Activated CD8-positive, alpha-beta T cell treated with anti-CD3 and anti-CD28 coated beads, Interleukin-2, amount 10 ng/mL, durations not matched to agents 7 days and 5 days (primary cell): ENCODE data around the gene NOM1. TPM values are rescaled to one million over a fixed set of nuclear protein-coding genes. Genes with fewer than 3 reads are reported as not detected.

ENCODE experiments used
- ATAC-seq: fragments of 150-1000 bp; cut with Tn5 transposase; one replicate; pipeline ENCODE4 v1.10.0; 2021; ENCODE audit warnings: moderate library complexity
- CTCF ChIA-PET: fragments of 350-600 bp; sonication (Branson Sonifier 250); formaldehyde crosslinking; loops from one replicate; lab custom pipeline; 2021; ENCODE audit warnings: antibody characterized with exemption; lab: Charles Lee
- POLR2A ChIA-PET: fragments of 350-600 bp; sonication (Branson Sonifier 250); formaldehyde crosslinking; loops from one replicate; lab custom pipeline; 2021; ENCODE audit warnings: antibody characterized with exemption; lab: Charles Lee
- DNase-seq: peaks from one replicate; pipeline ENCODE4 v3.0.0-alpha.2; 2020
- H3K27ac Mint-ChIP-seq: one replicate; pipeline ENCODE4 v1.8.0; 2021; ENCODE audit warnings: mild to moderate bottlenecking, mixed read lengths
- H3K27me3 Mint-ChIP-seq: one replicate; pipeline ENCODE4 v1.8.0; 2021; ENCODE audit warnings: low read depth, mixed read lengths
- H3K36me3 Mint-ChIP-seq: one replicate; pipeline ENCODE4 v1.8.0; 2021; ENCODE audit warnings: low read depth, mixed read lengths
- H3K4me1 Mint-ChIP-seq: one replicate; pipeline ENCODE4 v1.8.0; 2021; ENCODE audit warnings: low read depth, mixed read lengths
- H3K4me3 Mint-ChIP-seq: one replicate; pipeline ENCODE4 v1.8.0; 2021; ENCODE audit warnings: mild to moderate bottlenecking, mixed read lengths
- H3K9me3 Mint-ChIP-seq: one replicate; pipeline ENCODE4 v1.8.0; 2022; ENCODE audit warnings: mixed read lengths; ENCODE audit not compliant: insufficient read depth
- total RNA-seq, 2 experiments: library from RNA; stranded (reverse); gene quantifications; one replicate each; pipeline ENCODE4 v1.2.3, GENCODE V29; 2021

Gene NOM1
- total RNA-seq, 2 experiments from 2014 or later, result 28.1 to 28.8 TPM

DNA sequence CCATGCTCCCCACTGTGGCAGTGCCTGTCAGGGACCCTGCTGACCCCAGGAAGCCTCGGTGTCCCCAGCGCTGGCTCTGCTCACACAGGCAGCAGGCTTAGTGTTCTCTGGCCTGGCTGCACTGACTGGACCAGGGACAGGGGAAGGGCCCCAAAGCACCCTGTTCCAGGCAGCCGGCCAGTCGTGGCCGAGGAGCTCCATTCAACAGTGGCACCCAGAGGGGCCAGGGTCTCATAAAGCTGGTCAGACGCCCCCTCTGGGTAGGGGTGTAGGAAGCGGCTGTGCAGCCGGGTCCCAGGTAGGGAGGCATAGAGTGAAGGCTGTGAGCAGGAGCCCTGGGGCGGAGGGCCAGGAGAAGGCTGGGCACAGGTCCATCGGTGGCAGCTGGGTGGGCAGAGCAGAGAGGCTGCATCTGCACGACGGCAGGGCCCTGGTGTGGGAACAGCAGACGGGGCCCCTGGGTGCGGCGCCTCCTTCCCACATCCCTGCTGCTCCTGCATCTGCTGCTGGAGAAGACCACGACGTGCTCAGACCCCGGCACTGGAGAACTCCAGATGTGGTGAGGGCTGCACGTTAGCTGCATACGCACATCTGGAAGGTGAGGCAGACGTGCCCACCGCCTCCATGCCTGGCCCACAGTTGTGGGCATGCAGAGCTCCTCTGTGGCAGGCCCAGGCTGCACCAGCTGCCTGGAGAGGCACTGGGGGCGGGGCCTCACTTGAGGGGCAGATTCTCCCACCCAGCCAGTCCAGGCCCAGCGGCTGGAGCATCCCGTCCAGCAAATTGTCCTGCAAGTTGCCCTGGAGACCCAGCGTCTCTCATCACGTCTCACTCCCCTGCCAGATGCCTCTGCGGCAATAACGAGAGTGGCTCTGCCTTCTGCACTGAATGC, 35.8 kb downstream of the NOM1 start:
- DNase-seq, result no peak
- ChIA-PET CTCF (no interaction called here), POLR2A (no interaction called here)
- H3K36me3 Mint-ChIP-seq, result no peaks in the 10 kb centered on the region
- no peaks in the 10 kb centered on the region for H3K9me3 Mint-ChIP-seq
- H3K4me1 Mint-ChIP-seq, result no peaks in the 10 kb centered on the region
- no peak overlapping the region for H3K27ac Mint-ChIP-seq
- ATAC-seq, result no peak
- no peak overlapping the region for H3K4me3 Mint-ChIP-seq
- no peaks in the 10 kb centered on the region for H3K27me3 Mint-ChIP-seq

DNA sequence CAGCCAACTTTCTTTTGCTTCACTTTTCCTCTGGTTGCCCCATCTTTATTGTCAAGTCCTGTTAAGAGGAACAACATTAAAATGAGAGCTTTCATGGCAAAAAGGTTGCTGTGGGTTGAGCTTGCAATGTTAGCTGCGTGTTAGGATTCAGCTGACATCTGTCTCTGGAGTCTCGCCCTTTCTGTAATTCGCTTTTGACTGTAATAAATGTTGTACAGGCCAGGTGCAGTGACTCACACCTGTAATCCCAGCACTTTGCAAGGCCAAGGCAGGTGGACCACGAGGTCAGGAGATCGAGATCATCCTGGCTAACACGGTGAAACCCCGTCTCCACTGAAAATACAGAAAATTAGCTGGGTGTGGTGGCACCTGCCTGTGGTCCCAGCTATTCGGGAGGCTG, 36.9 kb downstream of the NOM1 start:
- Mint-ChIP-seq H3K27ac (no peak overlapping the region), H3K4me1 (no peaks in the 10 kb centered on the region), H3K27me3 (no peaks in the 10 kb centered on the region), H3K36me3 (no peaks in the 10 kb centered on the region), H3K9me3 (no peaks in the 10 kb centered on the region), H3K4me3 (no peak overlapping the region)
- CTCF ChIA-PET, result no interaction called here
- POLR2A ChIA-PET, result no interaction called here
- DNase-seq (no peak), ATAC-seq (no peak)

GRCh38 chr7:156988343-156989185, 39.1 kb downstream of the NOM1 start:
- CTCF ChIA-PET, result no interaction called here
- no peak overlapping the region for H3K27ac Mint-ChIP-seq
- no peak overlapping the region for H3K4me3 Mint-ChIP-seq
- no peaks in the 10 kb centered on the region for H3K36me3 Mint-ChIP-seq
- ATAC-seq (no peak), DNase-seq (no peak)
- no peaks in the 10 kb centered on the region for H3K9me3 Mint-ChIP-seq
- H3K27me3 Mint-ChIP-seq, result no peaks in the 10 kb centered on the region
- H3K4me1 Mint-ChIP-seq, result no peaks in the 10 kb centered on the region
- POLR2A ChIA-PET, result no interaction called here

DNA sequence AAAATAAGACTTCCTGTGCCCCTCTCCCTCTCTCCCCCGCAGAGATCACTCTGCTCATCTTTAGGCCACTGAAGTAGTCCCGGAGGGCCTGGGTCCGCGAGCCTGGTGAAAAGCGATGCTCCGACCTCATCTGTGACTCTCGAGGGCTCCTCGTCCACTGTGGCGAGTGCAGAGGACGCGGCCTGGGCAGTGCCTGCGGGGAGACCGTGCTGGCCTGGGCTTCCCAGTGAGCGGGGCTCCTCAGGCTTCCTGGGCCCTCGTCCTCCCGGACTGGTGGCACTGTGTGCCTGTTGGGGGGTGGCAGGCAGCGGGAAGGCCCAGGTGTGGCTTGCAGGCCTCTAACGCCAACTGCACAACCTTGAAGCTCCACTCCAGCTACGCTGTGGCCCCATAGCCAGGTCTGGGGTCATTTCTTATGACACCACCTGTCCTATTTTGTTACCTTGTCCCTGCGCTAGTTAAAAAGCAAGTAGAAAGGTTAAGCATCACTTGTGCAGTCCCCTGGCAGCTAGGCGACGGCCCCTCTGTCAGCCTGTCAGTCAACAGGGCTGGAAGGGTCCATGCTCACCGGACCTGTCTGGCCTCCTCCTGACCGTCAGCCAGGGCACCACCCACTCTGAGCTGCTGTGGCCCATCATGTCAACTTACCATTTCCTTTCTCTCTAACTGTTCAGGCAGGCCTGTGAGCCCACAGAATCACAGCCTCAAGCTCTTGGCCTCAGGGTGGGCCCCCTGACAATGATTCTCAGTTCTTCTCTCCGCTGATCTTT, 40.4 kb downstream of the NOM1 start:
- no peak for ATAC-seq
- DNase-seq, result no peak
- no peak overlapping the region for H3K4me3 Mint-ChIP-seq
- H3K36me3 Mint-ChIP-seq, result no peaks in the 10 kb centered on the region
- CTCF ChIA-PET, result no interaction called here
- H3K4me1 Mint-ChIP-seq, result no peaks in the 10 kb centered on the region
- H3K27me3 Mint-ChIP-seq, result peaks cover 3% of the 10 kb centered on the region
- H3K9me3 Mint-ChIP-seq, result no peaks in the 10 kb centered on the region
- no peak overlapping the region for H3K27ac Mint-ChIP-seq
- POLR2A ChIA-PET, result no interaction called here

DNA sequence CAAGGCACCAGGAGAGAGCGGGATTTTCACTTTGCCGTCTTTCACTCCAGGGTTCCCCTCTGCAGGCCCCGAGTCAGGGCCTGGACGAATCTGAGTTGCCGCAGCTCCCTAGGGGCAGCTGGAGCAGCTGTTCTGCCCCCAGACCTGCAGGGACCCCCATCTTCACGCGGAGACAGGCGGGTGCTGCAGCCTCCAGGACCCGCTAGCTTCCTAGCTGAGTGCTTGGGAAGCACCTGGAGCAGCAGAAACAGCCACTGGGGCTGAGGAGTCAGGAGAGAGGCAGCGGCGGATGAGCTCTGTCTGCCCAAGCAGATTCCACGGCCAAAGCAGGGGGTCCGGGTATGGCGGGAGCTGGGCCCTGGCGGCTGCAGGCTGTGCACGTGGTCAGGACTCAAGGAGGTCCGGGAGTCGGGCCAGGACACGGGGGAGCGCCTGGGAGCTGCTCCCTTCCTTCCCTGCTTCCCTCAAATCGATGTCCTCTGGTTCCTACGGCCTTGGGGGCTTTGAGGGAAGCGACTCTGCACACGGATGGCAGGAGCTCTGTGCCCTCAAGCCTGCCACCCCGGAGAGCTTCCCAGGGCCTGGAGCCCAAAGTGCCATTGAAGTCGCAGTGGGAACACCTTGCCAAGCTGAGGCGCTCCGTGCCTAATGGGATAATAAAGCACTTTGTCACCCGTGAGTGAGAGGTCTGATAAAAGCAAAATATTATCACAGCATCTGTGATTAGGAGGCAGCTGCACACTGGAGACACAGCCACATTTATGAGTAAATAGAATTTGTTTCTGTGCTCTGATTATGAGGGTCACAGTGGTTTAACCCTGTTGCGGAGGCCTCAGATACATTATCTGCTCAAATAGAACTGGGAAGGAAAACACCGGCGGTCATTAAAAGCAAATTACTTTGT, 43.8 kb downstream of the NOM1 start:
- peaks cover 30% of the 10 kb centered on the region for H3K27me3 Mint-ChIP-seq
- ATAC-seq, result no peak
- POLR2A ChIA-PET, result no interaction called here

DNA sequence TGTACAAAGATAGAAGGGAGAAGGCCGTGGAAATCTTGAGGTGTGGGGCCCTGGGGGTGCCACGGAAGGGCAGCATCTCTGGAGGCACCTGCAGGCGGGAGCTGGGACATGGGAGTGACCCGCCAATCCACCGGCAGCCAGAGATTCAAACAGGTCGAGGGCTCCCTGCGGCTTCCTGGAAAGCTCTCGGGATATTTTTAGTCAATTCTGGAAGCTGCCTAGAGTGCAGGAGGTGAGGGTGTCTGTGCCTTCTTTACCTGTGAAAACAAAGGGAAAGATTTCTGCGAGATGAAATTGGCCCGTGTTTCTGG, 44.4 kb downstream of the NOM1 start:
- Mint-ChIP-seq H3K4me1 (no peaks in the 10 kb centered on the region), H3K27ac (no peak overlapping the region), H3K27me3 (peaks cover 36% of the 10 kb centered on the region), H3K36me3 (no peaks in the 10 kb centered on the region), H3K9me3 (no peaks in the 10 kb centered on the region), H3K4me3 (no peak overlapping the region)
- ChIA-PET CTCF (no interaction called here), POLR2A (no interaction called here)
- DNase-seq (no peak), ATAC-seq (no peak)

More for the DNA sequence above, 43.8 kb downstream of the NOM1 start:
- Mint-ChIP-seq H3K27ac (no peak overlapping the region), H3K4me3 (no peak overlapping the region), H3K9me3 (no peaks in the 10 kb centered on the region), H3K4me1 (no peaks in the 10 kb centered on the region), H3K36me3 (no peaks in the 10 kb centered on the region)
- no peak for DNase-seq
- CTCF ChIA-PET, result no interaction called here

DNA sequence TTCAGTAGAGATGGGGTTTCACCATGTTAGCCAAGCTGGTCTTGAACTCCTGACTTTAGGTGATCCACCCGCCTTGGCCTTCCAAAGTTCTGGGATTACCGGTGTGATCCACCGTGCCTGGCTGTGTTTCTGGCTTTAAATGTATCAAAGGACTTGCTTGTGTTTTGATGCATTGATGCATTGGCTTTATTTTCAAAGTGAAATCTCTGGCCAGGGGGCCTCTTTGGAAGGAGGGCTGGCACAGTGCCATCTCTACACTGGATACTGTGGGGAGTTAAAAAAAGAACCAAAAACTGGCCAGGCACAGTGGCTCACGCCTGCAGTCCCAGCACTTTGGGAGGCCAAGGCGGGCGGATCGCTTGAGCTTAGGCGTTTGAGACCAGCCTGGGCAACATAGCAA, 44.9 kb downstream of the NOM1 start:
- H3K27me3 Mint-ChIP-seq, result peaks cover 41% of the 10 kb centered on the region
- ChIA-PET CTCF (no interaction called here), POLR2A (no interaction called here)
- H3K4me1 Mint-ChIP-seq, result peaks cover 2% of the 10 kb centered on the region
- H3K9me3 Mint-ChIP-seq, result no peaks in the 10 kb centered on the region
- DNase-seq (no peak), ATAC-seq (no peak)
- no peak overlapping the region for H3K27ac Mint-ChIP-seq
- no peak overlapping the region for H3K4me3 Mint-ChIP-seq
- H3K36me3 Mint-ChIP-seq, result no peaks in the 10 kb centered on the region

GRCh38 chr7:156998988-156999957, 49.8 kb downstream of the NOM1 start:
- CTCF ChIA-PET, result no interaction called here
- peaks cover 74% of the 10 kb centered on the region for H3K27me3 Mint-ChIP-seq
- no peak overlapping the region for H3K4me3 Mint-ChIP-seq
- POLR2A ChIA-PET, result no interaction called here
- peaks cover 15% of the 10 kb centered on the region for H3K4me1 Mint-ChIP-seq
- ATAC-seq (peak; percentile 52), DNase-seq (no peak)
- H3K27ac Mint-ChIP-seq, result no peak overlapping the region
- no peaks in the 10 kb centered on the region for H3K9me3 Mint-ChIP-seq
- peaks cover 2% of the 10 kb centered on the region for H3K36me3 Mint-ChIP-seq

- H3K4me3 Mint-ChIP-seq, result peak overlapping the region; percentile 63
- DNase-seq, result no peak
- ChIA-PET CTCF (no interaction called here), POLR2A (no interaction called here)
- H3K27ac Mint-ChIP-seq, result no peak overlapping the region
- peaks cover 2% of the 10 kb centered on the region for H3K36me3 Mint-ChIP-seq
- ATAC-seq, result no peak
- no peaks in the 10 kb centered on the region for H3K9me3 Mint-ChIP-seq
- H3K4me1 Mint-ChIP-seq, result peaks cover 21% of the 10 kb centered on the region
- peaks cover 82% of the 10 kb centered on the region for H3K27me3 Mint-ChIP-seq
Observed at GRCh38 chr7:156999958-157000726, 50.6 kb downstream of the NOM1 start.
